Upper lobe of left lung (tissue), 6 donors: Measurements from ENCODE around the gene CTSZ. TPM values are rescaled to one million over a fixed set of nuclear protein-coding genes. Genes with fewer than 3 reads are reported as not detected.
A peak's percentile ranks its signal among the peaks of the same experiment; 100 is the strongest.

Experiments used
- ATAC-seq, 2 donors: fragments of 200-7000 bp; cut with Tn5 transposase; one replicate each; pipeline ENCODE4 v1.9.1; 2022; ENCODE audit warnings: mild to moderate bottlenecking in 2 of 2, moderate library complexity in 2 of 2; ENCODE audit not compliant: low FRiP score in 2 of 2
- DNase-seq, 2 donors: peaks; one replicate each; pipeline ENCODE4 v3.0.0-alpha.2; 2019 to 2020
- H3K27ac ChIP-seq, 4 donors: fragments of 200-600 bp; sonication (generic); one replicate each; pipeline ENCODE4 v1.5.1; 2016 to 2019
- H3K27me3 ChIP-seq, 4 donors: fragments of 200-600 bp; sonication (generic); one replicate each; pipeline ENCODE4 v1.5.1; 2017 to 2019
- H3K36me3 ChIP-seq, 4 donors: fragments of 200-600 bp; sonication (generic); one replicate each; pipeline ENCODE4 v1.5.1; 2016 to 2019
- H3K4me1 ChIP-seq, 4 donors: fragments of 200-600 bp; sonication (generic); one replicate each; pipeline ENCODE4 v1.5.1; 2018 to 2019
- H3K4me3 ChIP-seq, 4 donors: fragments of 200-600 bp; sonication (generic); one replicate each; pipeline ENCODE4 v1.5.1; 2017 to 2019; ENCODE audit warnings: mild to moderate bottlenecking in 2 of 4, moderate library complexity in 1 of 4
- H3K9me3 ChIP-seq, 4 donors: fragments of 200-600 bp; sonication (generic); one replicate each; pipeline ENCODE4 v1.5.1; 2018 to 2019
- EP300 ChIP-seq, 4 donors: sonication (generic); formaldehyde crosslinking; IDR thresholded peaks; one replicate each; pipeline ENCODE4 v1.5.1; 2017; ENCODE audit warnings: antibody characterized with exemption in 4 of 4, control low read depth in 2 of 4
- POLR2A ChIP-seq, 4 donors: fragments of 450-650 bp; IDR thresholded peaks; one replicate each; pipeline ENCODE4 v1.5.1; 2016 to 2017; ENCODE audit warnings: antibody characterized with exemption in 4 of 4, mild to moderate bottlenecking in 2 of 4
- POLR2AphosphoS5 ChIP-seq, 2 donors: sonication (generic); formaldehyde crosslinking; IDR thresholded peaks; one replicate each; pipeline ENCODE4 v1.5.1; 2017; ENCODE audit warnings: antibody characterized with exemption in 2 of 2
- WGBS, 2 donors: methylation state at CpG; one replicate each; pipeline ENCODE4 v1.1.5; 2017 to 2018; 5-methylcytosine and 5-hydroxymethylcytosine counted together
- total RNA-seq, 6 donors: library from RNA; depleted of rRNA in 4 of 6; stranded (reverse); fragments of >200 nt in 4 of 6; gene quantifications; one replicate each; pipeline versions ENCODE4 v1.1.0 to v1.2.1, GENCODE V29; 2016 to 2021
- TF ChIP-seq, protein P1 (sequence below), 6 experiments: fragments of 450-650 bp in 4 of 6; fragments of 200-600 bp in 2 of 6; sonication (generic) in 2 of 6; IDR thresholded peaks; one replicate each; pipeline ENCODE4 v1.5.1; 2016 to 2019; ENCODE audit warnings: antibody characterized with exemption in 6 of 6
- donor health status: DM: no; HTN: no; CAD: no; lungs with moderate emphysema.
- donor health status: DM: no; HTN: yes; CAD: no; lungs with severe emphysema.

The CTSZ gene
- total RNA-seq, 6 donors from 2014 or later, result 196 to 503 (median 397) TPM

DNA sequence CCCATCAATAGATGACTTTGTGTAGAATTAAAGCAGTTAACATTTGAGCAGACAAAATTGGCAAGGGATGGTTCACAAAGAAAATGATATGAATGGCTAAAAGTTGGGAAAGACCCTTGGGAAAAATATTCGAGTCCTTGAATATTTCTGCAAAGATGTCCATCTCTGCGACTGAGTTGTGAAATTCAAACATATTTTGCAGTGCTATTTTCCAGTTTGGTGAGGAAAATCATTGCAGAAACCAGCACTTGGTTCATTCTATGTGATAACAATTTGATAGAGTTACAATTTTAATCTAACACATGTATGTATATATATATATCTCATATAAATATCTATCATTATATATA, 41.6 kb upstream of the CTSZ start:
- Histone ChIP-seq H3K4me3 (no peak overlapping the region), H3K4me1 (peaks cover 5 to 10% (median 9%) of the 10 kb centered on the region in 4 donors), H3K27me3 (no peaks in the 10 kb centered on the region), H3K36me3 (no peaks in the 10 kb centered on the region), H3K27ac (peak overlapping the region in 3 of 4 donors; percentile 65 to 82 (median 68)), H3K9me3 (no peaks in the 10 kb centered on the region)
- no peak for DNase-seq
- no peak for TF ChIP-seq EP300 (IDR thresholded peaks at IDR 0.05)
- no peak for TF ChIP-seq POLR2AphosphoS5 (IDR thresholded peaks at IDR 0.05)
- no peak for TF ChIP-seq POLR2A (IDR thresholded peaks at IDR 0.05)
- TF ChIP-seq, protein P1, sequence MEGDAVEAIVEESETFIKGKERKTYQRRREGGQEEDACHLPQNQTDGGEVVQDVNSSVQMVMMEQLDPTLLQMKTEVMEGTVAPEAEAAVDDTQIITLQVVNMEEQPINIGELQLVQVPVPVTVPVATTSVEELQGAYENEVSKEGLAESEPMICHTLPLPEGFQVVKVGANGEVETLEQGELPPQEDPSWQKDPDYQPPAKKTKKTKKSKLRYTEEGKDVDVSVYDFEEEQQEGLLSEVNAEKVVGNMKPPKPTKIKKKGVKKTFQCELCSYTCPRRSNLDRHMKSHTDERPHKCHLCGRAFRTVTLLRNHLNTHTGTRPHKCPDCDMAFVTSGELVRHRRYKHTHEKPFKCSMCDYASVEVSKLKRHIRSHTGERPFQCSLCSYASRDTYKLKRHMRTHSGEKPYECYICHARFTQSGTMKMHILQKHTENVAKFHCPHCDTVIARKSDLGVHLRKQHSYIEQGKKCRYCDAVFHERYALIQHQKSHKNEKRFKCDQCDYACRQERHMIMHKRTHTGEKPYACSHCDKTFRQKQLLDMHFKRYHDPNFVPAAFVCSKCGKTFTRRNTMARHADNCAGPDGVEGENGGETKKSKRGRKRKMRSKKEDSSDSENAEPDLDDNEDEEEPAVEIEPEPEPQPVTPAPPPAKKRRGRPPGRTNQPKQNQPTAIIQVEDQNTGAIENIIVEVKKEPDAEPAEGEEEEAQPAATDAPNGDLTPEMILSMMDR (IDR thresholded peaks at IDR 0.05), result no peak
- no peak for ATAC-seq
- WGBS, 2 donors, result 74 to 80% methylated on average over 2 of the region's 2 CpGs

DNA sequence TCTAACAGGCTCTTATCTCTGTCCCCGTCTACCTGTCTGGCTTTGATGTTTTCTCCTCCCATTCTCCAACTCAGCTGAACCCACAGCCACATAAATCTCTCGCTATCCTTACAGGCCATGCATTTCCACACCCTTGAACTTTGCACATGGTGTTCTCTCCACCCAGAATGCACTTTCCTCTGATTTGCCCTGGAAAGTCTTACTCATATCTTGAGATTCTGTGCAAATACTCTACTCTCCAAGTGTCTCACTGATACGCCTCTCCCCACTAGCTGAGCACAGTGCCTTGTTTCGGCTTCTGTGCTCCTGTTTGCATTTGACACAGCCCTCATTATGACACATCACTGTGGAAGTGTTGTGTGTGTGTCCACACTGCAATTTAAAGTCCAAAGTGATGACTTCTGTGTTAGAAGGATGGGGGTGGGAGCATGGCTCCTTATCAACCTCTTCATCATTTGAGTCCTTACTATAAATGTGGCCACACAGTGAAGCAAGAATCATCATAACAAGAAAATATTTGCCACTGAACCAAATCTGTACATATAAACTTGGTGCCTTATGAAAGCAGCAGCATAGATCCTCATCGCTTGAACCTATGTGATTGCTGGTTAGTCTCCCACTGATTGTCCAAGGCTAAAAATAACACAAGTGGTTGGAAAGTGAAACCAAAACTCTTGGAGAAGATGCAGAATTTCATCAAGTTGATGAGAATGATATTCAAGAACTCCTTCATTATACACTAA, 41.1 kb upstream of the CTSZ start:
- Histone ChIP-seq H3K4me3 (no peak overlapping the region), H3K27ac (peak overlapping the region; percentile 59 to 82 (median 66)), H3K27me3 (no peaks in the 10 kb centered on the region), H3K4me1 (peaks cover 10 to 15% (median 14%) of the 10 kb centered on the region in 4 donors), H3K9me3 (no peaks in the 10 kb centered on the region), H3K36me3 (no peaks in the 10 kb centered on the region)
- WGBS, 2 donors, result 66 to 75% methylated on average over 5 of the region's 5 CpGs
- TF ChIP-seq EP300 (IDR thresholded peaks at IDR 0.05) (peak; percentile 2 to 100 (median 88)), POLR2A (IDR thresholded peaks at IDR 0.05) (peak in 1 of 4 donors; percentile 36), POLR2AphosphoS5 (IDR thresholded peaks at IDR 0.05) (peak; percentile 68 to 81)
- TF ChIP-seq, protein P1 (IDR thresholded peaks at IDR 0.05), result no peak
- DNase-seq (peak in 1 of 2 donors; percentile 75), ATAC-seq (peak; percentile 72 to 94)

DNA sequence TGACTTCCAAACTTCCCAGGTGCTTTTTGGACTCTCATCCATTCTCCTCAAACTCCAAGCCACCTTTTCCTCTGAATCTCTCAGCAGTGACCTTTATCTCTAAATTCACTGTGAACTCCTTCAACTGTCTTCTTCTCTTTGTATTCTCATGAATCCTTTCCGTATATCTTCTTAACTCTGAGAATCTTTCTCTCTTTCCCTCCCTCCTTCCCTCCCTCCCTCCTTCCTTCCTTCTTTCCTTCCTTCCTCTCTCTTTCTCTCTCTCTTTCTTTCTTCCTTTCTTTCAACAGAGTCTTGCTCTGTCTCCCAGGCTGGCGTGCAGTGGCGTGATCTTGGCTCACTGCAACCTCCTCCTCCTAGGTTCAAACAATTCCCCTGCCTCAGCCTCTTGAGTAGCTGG, 39.8 kb upstream of the CTSZ start:
- peak overlapping the region in 3 of 4 donors; percentile 59 to 82 (median 68) for H3K27ac ChIP-seq
- H3K9me3 ChIP-seq, result no peaks in the 10 kb centered on the region
- H3K4me3 ChIP-seq, result no peak overlapping the region
- no peaks in the 10 kb centered on the region for H3K27me3 ChIP-seq
- 93 to 95% methylated on average over 3 of the region's 3 CpGs for WGBS, 2 donors
- H3K4me1 ChIP-seq, result peaks cover 15 to 19% (median 17%) of the 10 kb centered on the region in 4 donors
- no peaks in the 10 kb centered on the region for H3K36me3 ChIP-seq
- DNase-seq (no peak), ATAC-seq (no peak)
- TF ChIP-seq, protein P1 (IDR thresholded peaks at IDR 0.05), result no peak
- no peak for TF ChIP-seq POLR2A (IDR thresholded peaks at IDR 0.05)
- TF ChIP-seq POLR2AphosphoS5 (IDR thresholded peaks at IDR 0.05), result no peak
- TF ChIP-seq EP300 (IDR thresholded peaks at IDR 0.05), result no peak

DNA sequence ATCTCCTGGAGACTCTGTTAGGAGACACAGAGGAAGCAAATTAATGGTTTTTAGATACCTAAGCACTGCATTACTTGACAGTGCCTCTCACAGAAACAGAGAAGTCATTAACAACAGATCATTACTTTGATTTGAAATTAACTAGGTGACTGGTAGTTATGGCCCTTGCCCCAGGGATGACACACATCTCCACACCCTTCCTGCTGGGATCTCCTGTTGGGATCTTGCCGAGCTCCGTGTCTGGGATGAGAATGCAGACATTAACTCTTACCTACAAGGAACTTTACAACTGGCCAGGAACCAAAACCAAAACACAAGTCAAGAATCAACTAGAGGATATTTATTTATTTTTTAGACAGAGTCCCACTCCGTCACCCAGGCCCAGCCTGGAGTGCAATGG, 37.7 kb upstream of the CTSZ start:
- Histone ChIP-seq H3K4me1 (peaks cover 32 to 40% (median 35%) of the 10 kb centered on the region in 4 donors), H3K9me3 (no peaks in the 10 kb centered on the region)

More for the DNA sequence above, 37.7 kb upstream of the CTSZ start:
- DNase-seq (no peak), ATAC-seq (no peak)
- H3K36me3 ChIP-seq, result no peaks in the 10 kb centered on the region
- no peaks in the 10 kb centered on the region for H3K27me3 ChIP-seq
- TF ChIP-seq POLR2AphosphoS5 (IDR thresholded peaks at IDR 0.05) (no peak), EP300 (IDR thresholded peaks at IDR 0.05) (no peak), POLR2A (IDR thresholded peaks at IDR 0.05) (no peak)
- TF ChIP-seq, protein P1 (IDR thresholded peaks at IDR 0.05), result no peak
- H3K4me3 ChIP-seq, result no peak overlapping the region
- H3K27ac ChIP-seq, result peak overlapping the region in 1 of 4 donors; percentile 93
- 80 to 85% methylated on average over 3 of the region's 3 CpGs for WGBS, 2 donors
